ENCODE results near the gene DRGX.

DRGX gene

DNA sequence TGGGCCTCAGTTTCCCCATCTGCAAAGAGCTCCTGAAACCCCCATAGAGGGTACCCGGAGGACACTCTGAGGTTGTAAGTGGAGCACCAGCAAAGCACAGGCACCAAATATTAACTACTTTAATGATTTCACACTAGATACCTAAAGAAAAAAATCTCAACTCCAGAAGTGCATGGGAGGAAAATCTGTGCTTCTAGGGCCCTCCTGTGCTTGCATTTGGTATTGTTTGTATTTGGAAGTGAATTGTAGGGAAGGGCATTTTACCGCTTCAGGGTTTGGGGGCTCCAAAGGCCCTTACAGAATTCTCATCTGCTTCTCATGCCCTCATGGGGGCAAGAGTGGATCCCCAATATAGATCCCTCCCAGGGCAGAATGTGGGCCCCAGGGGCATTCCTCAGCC is 22.4 kb upstream of the DRGX start:
- DNase-seq (ENCODE audit: low read depth), result no peak
- H3K4me3 ChIP-seq (ENCODE audit: low read depth, low read length), result no peak overlapping the region
- TF ChIP-seq, protein P1, sequence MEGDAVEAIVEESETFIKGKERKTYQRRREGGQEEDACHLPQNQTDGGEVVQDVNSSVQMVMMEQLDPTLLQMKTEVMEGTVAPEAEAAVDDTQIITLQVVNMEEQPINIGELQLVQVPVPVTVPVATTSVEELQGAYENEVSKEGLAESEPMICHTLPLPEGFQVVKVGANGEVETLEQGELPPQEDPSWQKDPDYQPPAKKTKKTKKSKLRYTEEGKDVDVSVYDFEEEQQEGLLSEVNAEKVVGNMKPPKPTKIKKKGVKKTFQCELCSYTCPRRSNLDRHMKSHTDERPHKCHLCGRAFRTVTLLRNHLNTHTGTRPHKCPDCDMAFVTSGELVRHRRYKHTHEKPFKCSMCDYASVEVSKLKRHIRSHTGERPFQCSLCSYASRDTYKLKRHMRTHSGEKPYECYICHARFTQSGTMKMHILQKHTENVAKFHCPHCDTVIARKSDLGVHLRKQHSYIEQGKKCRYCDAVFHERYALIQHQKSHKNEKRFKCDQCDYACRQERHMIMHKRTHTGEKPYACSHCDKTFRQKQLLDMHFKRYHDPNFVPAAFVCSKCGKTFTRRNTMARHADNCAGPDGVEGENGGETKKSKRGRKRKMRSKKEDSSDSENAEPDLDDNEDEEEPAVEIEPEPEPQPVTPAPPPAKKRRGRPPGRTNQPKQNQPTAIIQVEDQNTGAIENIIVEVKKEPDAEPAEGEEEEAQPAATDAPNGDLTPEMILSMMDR (IDR thresholded peaks at IDR 0.05; ENCODE audit: low read depth, low read length), result peak; percentile 3
- TF ChIP-seq, protein P2, sequence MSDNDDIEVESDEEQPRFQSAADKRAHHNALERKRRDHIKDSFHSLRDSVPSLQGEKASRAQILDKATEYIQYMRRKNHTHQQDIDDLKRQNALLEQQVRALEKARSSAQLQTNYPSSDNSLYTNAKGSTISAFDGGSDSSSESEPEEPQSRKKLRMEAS (IDR thresholded peaks at IDR 0.05; ENCODE audit: low read depth, low read length), result no peak
- no peak for TF ChIP-seq MYC (IDR thresholded peaks at IDR 0.05; ENCODE audit: low read depth, low read length)

DNA sequence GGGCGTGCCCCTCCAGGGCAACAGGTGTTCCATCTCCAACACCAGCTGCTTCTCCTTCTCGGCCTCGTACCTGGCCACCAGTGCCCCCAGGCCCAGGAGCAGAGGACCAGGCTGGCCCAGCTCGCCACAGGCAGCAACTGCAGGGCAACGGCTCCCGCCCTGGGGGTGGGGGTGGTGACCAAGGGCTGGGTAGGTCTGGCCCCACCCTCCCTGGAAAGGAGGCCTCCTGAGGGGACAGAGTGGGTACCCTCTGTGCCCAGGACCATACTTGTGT is 22.1 kb upstream of the DRGX start:
- no peak for DNase-seq (ENCODE audit: low read depth)
- H3K4me3 ChIP-seq (ENCODE audit: low read depth, low read length), result no peak overlapping the region
- no peak for TF ChIP-seq MYC (IDR thresholded peaks at IDR 0.05; ENCODE audit: low read depth, low read length)
- TF ChIP-seq, protein P2 (IDR thresholded peaks at IDR 0.05; ENCODE audit: low read depth, low read length), result no peak
- TF ChIP-seq POLR2A (IDR thresholded peaks at IDR 0.05; ENCODE audit: extremely low read depth, insufficient read length), result no peak
- TF ChIP-seq, protein P1 (IDR thresholded peaks at IDR 0.05; ENCODE audit: low read depth, low read length), result no peak

DNA sequence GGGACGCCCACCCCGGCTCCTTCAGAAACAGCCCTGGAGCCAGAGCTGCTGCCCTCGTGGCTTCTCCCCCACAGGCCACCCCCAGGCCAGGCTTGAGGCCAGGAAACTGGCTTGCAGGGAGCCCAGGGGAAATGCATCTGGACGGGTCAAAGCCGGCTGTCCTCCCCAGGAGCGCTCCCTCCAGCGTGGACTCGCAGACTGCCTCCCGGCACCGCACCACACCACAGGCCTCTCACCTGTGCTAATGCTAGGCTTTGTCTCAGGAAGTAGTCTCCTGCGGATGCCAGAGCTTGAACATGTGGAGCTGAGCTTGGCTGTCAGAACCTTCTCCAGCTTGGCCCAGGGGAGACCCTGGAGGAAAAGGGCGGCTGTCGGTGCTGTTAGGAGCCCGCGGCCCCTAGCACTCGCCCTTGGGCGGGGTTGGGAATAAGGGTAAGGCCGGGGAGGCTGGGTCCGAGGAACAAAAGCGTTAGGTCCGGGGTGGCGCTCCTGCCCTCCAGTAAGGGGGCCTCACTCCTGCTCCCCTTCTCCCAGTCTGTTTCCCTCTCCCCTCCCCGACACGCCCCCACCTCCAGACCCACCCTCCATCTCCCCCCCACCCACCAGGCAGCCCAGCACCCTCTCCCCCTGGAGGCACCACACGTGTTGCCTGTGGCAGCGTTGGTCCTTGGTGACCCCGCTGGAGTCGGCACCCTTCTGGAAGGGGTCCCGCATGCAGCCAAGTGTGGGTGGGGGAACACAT is 21.6 kb upstream of the DRGX start:
- no peak overlapping the region for H3K4me3 ChIP-seq (ENCODE audit: low read depth, low read length)
- no peak for DNase-seq (ENCODE audit: low read depth)
- TF ChIP-seq, protein P1 (IDR thresholded peaks at IDR 0.05; ENCODE audit: low read depth, low read length), result no peak
- TF ChIP-seq POLR2A (IDR thresholded peaks at IDR 0.05; ENCODE audit: extremely low read depth, insufficient read length), result no peak
- TF ChIP-seq, protein P2 (IDR thresholded peaks at IDR 0.05; ENCODE audit: low read depth, low read length), result no peak
- TF ChIP-seq MYC (IDR thresholded peaks at IDR 0.05; ENCODE audit: low read depth, low read length), result no peak

DNA sequence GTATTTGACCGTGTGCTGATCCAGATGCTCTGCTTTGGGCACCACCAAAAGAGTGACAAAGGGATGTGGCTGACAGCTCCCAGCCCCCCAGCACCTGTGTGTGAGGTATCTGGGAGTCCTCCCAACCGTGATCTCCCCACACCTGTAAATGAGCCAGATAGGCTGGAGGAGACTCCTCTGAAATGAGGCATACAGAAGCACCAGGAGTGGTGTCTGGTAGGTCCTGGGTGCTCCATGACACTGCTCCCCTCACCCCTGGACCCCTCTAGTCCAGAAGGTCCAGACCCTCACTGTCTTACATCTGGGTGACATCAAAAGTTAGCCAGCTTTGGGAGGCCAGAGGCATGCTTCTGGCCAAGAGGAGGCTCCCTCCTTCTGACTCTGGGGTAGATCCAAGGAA is 20.0 kb upstream of the DRGX start:
- TF ChIP-seq MYC (IDR thresholded peaks at IDR 0.05; ENCODE audit: low read depth, low read length) (no peak), POLR2A (IDR thresholded peaks at IDR 0.05; ENCODE audit: extremely low read depth, insufficient read length) (no peak)
- TF ChIP-seq, protein P2 (IDR thresholded peaks at IDR 0.05; ENCODE audit: low read depth, low read length), result no peak
- TF ChIP-seq, protein P1 (IDR thresholded peaks at IDR 0.05; ENCODE audit: low read depth, low read length), result no peak
- no peak for DNase-seq (ENCODE audit: low read depth)
- no peak overlapping the region for H3K4me3 ChIP-seq (ENCODE audit: low read depth, low read length)

DNA sequence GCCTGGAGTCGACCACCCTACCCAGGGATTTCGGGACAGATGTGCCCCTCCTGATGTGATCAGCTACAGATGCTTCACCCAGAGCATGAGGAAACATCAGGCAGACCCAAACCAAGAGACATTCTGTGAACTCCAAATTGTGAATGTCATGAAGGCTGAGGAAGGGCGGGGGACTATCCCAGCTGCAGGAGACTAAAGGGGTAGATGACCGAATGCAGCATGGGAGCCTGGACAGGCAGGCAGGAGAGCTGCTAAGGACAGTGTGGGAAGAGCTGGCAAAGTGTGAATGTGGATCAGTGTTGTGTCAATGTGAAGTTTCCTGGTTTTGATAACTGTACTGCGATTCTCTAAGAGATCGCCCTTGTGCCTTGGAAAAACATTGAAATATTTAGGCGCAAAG is 19.2 kb upstream of the DRGX start:
- no peak for DNase-seq (ENCODE audit: low read depth)
- TF ChIP-seq MYC (IDR thresholded peaks at IDR 0.05; ENCODE audit: low read depth, low read length), result no peak
- TF ChIP-seq, protein P2 (IDR thresholded peaks at IDR 0.05; ENCODE audit: low read depth, low read length), result no peak
- TF ChIP-seq POLR2A (IDR thresholded peaks at IDR 0.05; ENCODE audit: extremely low read depth, insufficient read length), result no peak
- TF ChIP-seq, protein P1 (IDR thresholded peaks at IDR 0.05; ENCODE audit: low read depth, low read length), result no peak
- H3K4me3 ChIP-seq (ENCODE audit: low read depth, low read length), result no peak overlapping the region

Measured in NB4 (cell line).